DOHH2 (cell line): Measurements from ENCODE around the gene TMEM97.

Experiments used
- H3F3A ChIP-seq: fragments of 200-600 bp; sonication (generic), shearing (Covaris generic); 2 replicates; pipeline ENCODE4 v1.6.0; 2016; ENCODE audit warnings: antibody characterized with exemption, mild to moderate bottlenecking; ENCODE audit not compliant: control insufficient read depth, insufficient read depth
- H3K27ac ChIP-seq: fragments of 200-600 bp; sonication (generic); 2 replicates; pipeline ENCODE4 v1.5.1; 2014; ENCODE audit warnings: low read depth, mild to moderate bottlenecking, low read length, moderate library complexity
- H3K27me3 ChIP-seq: fragments of 200-600 bp; sonication (generic); 2 replicates; pipeline ENCODE4 v1.6.1; 2014; ENCODE audit warnings: mild to moderate bottlenecking, low read length, mixed read lengths; ENCODE audit not compliant: control insufficient read depth
- H3K36me3 ChIP-seq: fragments of 200-600 bp; sonication (generic); 2 replicates; pipeline ENCODE4 v1.6.1; 2014; ENCODE audit warnings: mild to moderate bottlenecking, low read length, moderate library complexity, mixed read lengths; ENCODE audit not compliant: control insufficient read depth
- H3K4me1 ChIP-seq: fragments of 200-600 bp; sonication (generic); 2 replicates; pipeline ENCODE4 v1.6.1; 2014; ENCODE audit warnings: mild to moderate bottlenecking, low read length, mixed read lengths; ENCODE audit not compliant: control insufficient read depth
- H3K4me2 ChIP-seq: fragments of 200-600 bp; sonication (generic); 2 replicates; pipeline ENCODE4 v1.6.0; 2014; ENCODE audit warnings: mild to moderate bottlenecking, low read length, moderate library complexity
- H3K4me3 ChIP-seq: fragments of 200-600 bp; sonication (generic); 2 replicates; pipeline ENCODE4 v1.5.1; 2014; ENCODE audit warnings: mild to moderate bottlenecking, low read length, mixed read lengths
- H3K79me2 ChIP-seq: fragments of 200-600 bp; sonication (generic); 2 replicates; pipeline ENCODE4 v1.6.1; 2014; ENCODE audit warnings: mild to moderate bottlenecking, low read length, mixed read lengths; ENCODE audit not compliant: control insufficient read depth
- H3K9me2 ChIP-seq: fragments of 200-600 bp; sonication (generic); replicated peaks from 2 replicates; pipeline ENCODE4 v1.6.1; 2014; ENCODE audit warnings: mild to moderate bottlenecking, low read length, mixed read lengths; ENCODE audit not compliant: control insufficient read depth
- H3K9me3 ChIP-seq: fragments of 200-600 bp; sonication (generic); 2 replicates; pipeline ENCODE4 v1.6.1; 2014; ENCODE audit warnings: antibody characterized with exemption, low read length, mixed read lengths; ENCODE audit not compliant: control insufficient read depth, insufficient read depth
- H4K20me1 ChIP-seq: fragments of 200-600 bp; sonication (generic); 2 replicates; pipeline ENCODE4 v1.6.0; 2014; ENCODE audit warnings: low read depth, mild to moderate bottlenecking, antibody characterized with exemption, low read length, moderate library complexity; ENCODE audit not compliant: control insufficient read depth, insufficient read depth
- EZH2phosphoT487 ChIP-seq: fragments of 200-600 bp; sonication (generic); IDR thresholded peaks from 2 replicates; pipeline ENCODE4 v1.6.1; 2017; ENCODE audit warnings: borderline replicate concordance, mild to moderate bottlenecking, antibody characterized with exemption, low read length, moderate library complexity, mixed read lengths
- TF ChIP-seq, protein P1 (sequence below): fragments of 200-600 bp; sonication (generic); IDR thresholded peaks from one replicate; pipeline ENCODE4 v1.5.1; 2014; ENCODE audit warnings: antibody characterized with exemption, mild to moderate bottlenecking, low read depth, low read length; ENCODE audit not compliant: poor library complexity, severe bottlenecking

TMEM97 gene

GRCh38 chr17:28357061-28357900 is 38.3 kb downstream of the TMEM97 start, which contains the start of gene POLDIP2:
Gene POLDIP2 (minus strand): TSS chr17:28357527. CDS start chr17:28357448, 79 bp downstream.
- Histone ChIP-seq H3F3A (no peaks in the 10 kb centered on the region), H4K20me1 (no peaks in the 10 kb centered on the region), H3K4me1 (peaks cover 19% of the 10 kb centered on the region), H3K4me3 (peak within 1 kb of the TSS; percentile 93), H3K27me3 (no peaks in the 10 kb centered on the region), H3K4me2 (peak within 1 kb of the TSS; percentile 79), H3K79me2 (peaks cover 43% of the 10 kb centered on the region), H3K9me2 (no peaks in the 10 kb centered on the region), H3K36me3 (peaks cover 67% of the 10 kb centered on the region), H3K27ac (peak within 1 kb of the TSS; percentile 10; the same call in 1 of the 2 replicates), H3K9me3 (no peaks in the 10 kb centered on the region)
- TF ChIP-seq EZH2phosphoT487, result no peak
- TF ChIP-seq, protein P1, sequence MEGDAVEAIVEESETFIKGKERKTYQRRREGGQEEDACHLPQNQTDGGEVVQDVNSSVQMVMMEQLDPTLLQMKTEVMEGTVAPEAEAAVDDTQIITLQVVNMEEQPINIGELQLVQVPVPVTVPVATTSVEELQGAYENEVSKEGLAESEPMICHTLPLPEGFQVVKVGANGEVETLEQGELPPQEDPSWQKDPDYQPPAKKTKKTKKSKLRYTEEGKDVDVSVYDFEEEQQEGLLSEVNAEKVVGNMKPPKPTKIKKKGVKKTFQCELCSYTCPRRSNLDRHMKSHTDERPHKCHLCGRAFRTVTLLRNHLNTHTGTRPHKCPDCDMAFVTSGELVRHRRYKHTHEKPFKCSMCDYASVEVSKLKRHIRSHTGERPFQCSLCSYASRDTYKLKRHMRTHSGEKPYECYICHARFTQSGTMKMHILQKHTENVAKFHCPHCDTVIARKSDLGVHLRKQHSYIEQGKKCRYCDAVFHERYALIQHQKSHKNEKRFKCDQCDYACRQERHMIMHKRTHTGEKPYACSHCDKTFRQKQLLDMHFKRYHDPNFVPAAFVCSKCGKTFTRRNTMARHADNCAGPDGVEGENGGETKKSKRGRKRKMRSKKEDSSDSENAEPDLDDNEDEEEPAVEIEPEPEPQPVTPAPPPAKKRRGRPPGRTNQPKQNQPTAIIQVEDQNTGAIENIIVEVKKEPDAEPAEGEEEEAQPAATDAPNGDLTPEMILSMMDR, result no peak

GRCh38 chr17:28357901-28358197 is 38.8 kb downstream of the TMEM97 start:
- Histone ChIP-seq H3K4me3 (peak overlapping the region; percentile 93), H4K20me1 (no peaks in the 10 kb centered on the region), H3K9me3 (no peaks in the 10 kb centered on the region), H3K27ac (no peak overlapping the region), H3K27me3 (no peaks in the 10 kb centered on the region), H3K4me2 (peak overlapping the region; percentile 79), H3K36me3 (peaks cover 66% of the 10 kb centered on the region), H3F3A (no peaks in the 10 kb centered on the region), H3K79me2 (peaks cover 43% of the 10 kb centered on the region), H3K4me1 (peaks cover 19% of the 10 kb centered on the region), H3K9me2 (no peaks in the 10 kb centered on the region)
- no peak for TF ChIP-seq EZH2phosphoT487
- TF ChIP-seq, protein P1, result no peak

DNA sequence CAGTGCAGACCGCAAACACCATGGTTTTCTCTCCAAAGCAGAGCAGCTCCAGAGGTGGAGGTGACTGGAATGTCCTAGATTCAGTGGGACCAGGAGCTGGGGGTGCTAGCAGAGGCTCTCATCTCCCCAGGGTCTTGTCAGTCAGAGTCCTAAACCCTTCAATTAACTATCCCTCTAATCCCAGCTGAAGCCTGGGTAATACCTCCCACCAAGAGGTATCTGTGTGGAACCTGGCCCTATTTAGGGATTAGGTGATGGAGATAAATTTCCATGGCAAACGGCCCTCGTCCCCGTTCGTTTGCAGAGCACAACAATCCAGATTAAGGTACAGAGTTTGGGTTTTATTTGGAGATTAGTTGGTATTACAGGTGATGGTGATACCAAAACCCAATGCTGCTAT is 44.2 kb downstream of the TMEM97 start:
- Histone ChIP-seq H3K4me3 (no peak overlapping the region), H3F3A (no peaks in the 10 kb centered on the region), H3K4me1 (peaks cover 7% of the 10 kb centered on the region), H3K9me2 (no peaks in the 10 kb centered on the region), H3K27me3 (no peaks in the 10 kb centered on the region), H3K4me2 (no peak overlapping the region), H3K9me3 (no peaks in the 10 kb centered on the region), H4K20me1 (no peaks in the 10 kb centered on the region), H3K36me3 (peaks cover 41% of the 10 kb centered on the region), H3K79me2 (peaks cover 10% of the 10 kb centered on the region), H3K27ac (no peak overlapping the region)
- no peak for TF ChIP-seq EZH2phosphoT487
- TF ChIP-seq, protein P1, result no peak
